ENCODE measurements around the gene DCHS2.

DNA sequence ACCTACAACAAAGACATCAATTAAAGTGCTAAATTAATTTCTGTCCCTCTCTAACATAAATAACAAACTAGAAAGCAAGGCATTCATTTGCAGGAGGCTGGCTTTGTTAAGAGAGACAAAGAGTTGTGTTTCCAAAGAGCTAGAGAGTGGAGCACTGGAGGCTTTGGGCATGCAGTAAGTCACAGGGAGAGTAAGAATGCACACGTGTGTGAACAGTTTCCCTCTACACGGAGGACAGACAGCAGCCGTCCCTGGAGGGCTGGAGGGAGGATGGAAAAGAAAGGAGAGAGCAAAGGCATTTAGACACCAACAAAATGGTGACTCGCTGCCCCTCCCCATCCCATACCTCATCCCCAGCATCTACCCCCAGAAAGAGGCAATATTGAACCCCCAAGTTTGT is 20.4 kb upstream of the DCHS2 start:
- TF ChIP-seq, protein P1, sequence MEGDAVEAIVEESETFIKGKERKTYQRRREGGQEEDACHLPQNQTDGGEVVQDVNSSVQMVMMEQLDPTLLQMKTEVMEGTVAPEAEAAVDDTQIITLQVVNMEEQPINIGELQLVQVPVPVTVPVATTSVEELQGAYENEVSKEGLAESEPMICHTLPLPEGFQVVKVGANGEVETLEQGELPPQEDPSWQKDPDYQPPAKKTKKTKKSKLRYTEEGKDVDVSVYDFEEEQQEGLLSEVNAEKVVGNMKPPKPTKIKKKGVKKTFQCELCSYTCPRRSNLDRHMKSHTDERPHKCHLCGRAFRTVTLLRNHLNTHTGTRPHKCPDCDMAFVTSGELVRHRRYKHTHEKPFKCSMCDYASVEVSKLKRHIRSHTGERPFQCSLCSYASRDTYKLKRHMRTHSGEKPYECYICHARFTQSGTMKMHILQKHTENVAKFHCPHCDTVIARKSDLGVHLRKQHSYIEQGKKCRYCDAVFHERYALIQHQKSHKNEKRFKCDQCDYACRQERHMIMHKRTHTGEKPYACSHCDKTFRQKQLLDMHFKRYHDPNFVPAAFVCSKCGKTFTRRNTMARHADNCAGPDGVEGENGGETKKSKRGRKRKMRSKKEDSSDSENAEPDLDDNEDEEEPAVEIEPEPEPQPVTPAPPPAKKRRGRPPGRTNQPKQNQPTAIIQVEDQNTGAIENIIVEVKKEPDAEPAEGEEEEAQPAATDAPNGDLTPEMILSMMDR (IDR thresholded peaks at IDR 0.05), result no peak
- TF ChIP-seq POLR2A (IDR thresholded peaks at IDR 0.05), result no peak
